Measurements from ENCODE around the gene MROH7.
A peak's percentile ranks its signal among the peaks of the same experiment; 100 is the strongest.

MROH7 gene

DNA sequence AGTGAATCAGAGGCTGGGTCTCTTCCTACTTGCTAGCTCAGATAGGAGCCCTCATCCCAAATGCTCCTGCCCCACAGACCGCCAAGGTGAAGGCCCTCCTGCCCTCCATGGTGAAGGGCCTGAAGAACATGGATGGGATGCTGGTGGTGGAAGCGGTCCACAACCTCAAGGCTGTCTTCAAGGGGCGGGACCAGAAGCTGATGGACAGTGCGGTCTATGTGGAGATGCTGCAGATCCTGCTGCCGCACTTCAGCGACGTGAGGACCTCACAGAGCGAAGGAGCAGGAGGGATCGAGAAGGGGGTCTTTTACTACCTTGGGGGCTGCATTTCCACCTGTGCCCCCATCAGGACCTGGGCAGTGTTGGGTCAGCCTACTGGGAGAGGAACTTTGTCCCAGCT, 59.5 kb downstream of the MROH7 start:
- no peak for DNase-seq

DNA sequence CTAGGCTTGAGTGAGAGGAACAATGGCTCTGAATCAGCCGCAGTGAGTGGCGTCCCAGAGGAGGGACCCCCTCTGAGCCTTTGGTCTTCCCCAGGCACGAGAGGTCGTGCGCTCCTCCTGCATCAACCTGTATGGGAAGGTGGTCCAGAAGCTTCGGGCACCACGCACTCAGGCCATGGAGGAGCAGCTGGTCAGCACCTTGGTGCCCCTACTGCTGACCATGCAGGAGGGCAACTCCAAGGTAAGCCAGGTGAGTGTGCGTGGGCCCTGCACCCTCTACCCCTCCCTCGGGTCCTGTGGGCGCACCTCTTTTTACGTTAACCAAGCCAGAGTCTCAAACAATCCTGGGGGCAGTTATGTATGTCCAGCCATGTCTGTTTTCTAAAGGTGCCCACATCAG, 60.4 kb downstream of the MROH7 start:
- no peak for DNase-seq

DNA sequence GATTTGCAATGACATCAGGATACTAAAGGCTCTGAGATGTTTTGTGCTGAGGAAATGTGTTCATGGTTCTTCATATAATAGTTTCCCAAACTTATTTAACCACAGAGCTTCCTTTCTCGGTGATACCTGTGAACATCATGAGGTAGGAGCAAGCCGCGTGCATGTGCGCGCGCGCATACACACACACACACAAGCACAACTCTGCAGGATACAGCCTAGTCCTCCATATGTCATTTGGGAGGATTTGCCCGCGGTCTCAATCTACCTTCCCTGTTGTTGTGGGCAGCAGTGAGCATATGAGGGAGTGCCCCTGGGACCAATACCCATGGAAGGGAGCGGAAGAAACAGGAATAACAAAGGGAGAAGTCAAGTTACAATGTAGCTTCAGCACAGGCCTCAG, 61.9 kb downstream of the MROH7 start:
- no peak for DNase-seq

DNA sequence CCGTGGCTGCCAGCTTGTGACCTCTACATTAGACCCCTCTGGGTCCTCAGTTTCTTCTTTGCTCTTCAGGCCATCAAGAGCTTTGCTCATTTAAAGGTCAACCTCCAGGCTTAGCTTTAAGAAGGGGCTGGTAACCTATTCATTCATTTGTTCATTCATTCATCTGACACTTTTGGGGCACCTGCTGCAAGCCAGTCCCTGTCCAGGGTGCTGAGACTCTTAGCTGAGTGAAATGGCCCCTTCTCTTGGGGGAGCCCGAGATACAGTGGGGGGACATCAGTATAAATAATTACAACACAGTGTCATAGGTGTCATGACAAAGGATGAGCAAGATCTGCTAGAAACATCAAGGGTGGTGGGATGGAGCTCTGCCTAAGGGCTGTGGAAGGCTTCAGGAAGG, 63.6 kb downstream of the MROH7 start:
- no peak for DNase-seq

DNA sequence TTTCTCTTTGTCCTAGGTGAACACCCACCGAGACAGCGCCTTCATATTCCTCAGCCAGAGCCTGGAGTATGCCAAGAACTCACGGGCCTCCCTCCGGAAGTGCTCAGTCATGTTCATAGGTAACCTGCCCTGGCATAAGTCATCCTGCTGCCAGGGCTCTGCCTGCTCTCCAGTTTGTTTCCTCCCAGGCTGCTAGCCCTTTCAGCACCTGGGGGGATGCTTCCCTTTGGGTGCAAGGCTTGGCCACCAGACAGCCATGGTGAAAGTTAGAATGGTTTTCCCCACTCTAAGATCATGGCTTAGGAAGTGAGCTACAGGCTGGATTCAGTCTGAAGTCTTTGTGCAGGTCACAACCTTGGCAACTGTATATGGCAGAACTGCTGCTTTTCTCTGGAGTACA, 64.8 kb downstream of the MROH7 start:
- no peak for DNase-seq

DNA sequence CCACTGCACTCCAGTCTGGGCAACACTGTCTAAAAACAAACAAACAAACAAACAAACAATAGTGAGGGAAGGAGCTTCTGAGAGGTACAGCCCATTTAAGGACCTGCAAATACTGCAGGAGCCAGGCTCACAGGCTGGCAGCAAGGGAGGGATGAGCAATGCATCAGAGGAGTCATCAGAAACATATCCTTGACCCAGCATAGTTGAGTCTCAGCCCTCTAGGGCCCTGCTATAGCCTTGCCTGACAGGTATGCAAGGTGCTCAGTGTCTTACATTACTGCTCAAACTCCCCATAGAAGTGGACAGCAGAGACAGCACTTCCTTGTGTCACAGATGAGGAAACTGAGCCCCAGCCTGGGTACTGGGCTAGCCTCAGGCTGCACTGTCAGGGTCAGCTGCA, 66.8 kb downstream of the MROH7 start:
- no peak for DNase-seq

DNA sequence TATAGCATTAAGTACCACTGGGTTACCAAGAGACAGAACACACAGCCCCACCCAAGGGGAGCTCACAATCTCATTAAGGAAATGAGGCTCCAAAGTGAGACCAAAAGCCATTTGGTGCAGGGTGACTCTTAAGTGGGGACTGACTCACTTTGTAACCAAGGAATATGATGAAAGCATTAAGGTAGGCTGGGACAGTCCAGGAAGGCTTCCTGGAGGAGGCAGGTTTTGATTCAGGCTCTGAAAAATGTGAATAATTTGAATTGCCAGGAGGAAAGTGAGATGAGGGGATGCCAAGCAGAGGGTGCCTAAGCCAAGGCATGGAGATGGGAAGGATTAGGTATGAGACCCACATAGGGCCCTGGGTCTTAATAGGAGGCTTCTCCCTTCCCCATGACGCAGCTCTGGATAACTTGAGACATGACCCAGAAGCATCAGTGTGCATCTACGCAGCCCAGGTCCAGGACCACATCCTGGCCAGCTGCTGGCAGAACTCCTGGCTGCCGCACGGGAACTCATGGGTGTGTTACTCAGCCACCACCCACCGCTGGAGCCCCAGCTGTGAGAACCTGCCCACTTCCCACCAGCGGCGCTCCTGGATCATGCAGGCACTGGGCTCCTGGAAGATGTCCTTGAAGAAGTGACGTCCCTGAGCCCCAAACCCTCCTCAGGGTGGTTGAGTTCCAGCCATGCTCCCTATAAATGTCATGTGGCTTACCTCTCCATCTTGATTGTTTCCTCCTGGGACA, 68.1 kb downstream of the MROH7 start:
- no peak for DNase-seq

DNA sequence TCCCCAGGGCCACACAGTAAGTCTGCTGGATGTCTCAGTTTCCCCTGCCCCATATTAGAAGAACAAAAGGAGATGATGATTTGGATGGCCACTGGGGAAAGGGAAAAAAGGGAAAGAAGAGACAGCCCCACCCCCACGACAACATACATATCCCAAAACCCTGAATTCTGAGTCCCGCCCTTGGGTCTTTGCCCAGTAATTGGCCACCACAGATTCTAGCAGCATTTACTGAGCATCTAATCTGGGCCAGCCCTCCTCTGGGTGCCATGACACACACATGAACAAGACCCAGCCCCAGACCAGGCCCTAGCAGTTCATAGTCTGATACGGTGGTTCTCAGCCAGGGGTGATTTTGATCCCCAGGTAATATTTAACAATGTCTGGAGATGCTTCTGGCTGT, 68.8 kb downstream of the MROH7 start:
- DNase-seq: no peak

DNA sequence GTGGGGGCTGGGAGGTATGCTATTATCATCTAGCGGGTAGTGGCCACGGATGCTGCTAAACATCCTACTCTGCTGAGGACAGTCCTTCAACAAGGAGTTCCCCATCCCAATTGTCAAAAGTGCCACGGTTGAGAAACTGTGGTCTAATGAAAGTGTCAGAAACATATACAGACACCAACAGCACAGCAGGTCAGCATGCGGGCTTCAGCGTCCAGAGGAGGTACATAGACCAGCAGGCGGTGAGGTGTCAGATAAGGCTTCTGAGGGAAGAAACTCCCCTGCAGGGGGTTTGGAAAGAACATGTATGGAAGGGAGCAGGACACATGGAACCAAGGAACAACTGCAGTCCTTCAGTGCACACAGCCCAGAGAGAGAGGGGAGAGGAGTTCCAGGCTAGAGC, 69.3 kb downstream of the MROH7 start:
- no peak for DNase-seq

DNA sequence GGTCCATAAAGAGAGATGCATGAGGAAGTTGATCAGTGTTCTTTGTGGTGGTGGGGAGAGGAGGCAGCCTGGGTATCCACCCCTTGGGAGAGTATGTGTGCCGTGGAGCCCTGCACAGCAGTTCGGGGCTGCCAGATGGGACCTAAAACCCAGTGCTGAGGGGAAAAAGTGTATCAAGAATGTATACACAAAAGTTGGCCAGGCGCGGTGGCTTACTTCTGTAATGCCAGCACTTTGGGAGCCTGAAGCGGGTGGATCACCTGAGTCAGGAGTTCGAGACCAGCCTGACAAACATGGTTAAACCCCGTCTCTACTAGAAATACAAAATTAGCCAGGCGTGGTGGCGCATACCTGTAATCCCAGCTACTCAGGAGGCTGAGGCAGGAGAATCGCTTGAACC, 70.0 kb downstream of the MROH7 start:
- no peak for DNase-seq

DNA sequence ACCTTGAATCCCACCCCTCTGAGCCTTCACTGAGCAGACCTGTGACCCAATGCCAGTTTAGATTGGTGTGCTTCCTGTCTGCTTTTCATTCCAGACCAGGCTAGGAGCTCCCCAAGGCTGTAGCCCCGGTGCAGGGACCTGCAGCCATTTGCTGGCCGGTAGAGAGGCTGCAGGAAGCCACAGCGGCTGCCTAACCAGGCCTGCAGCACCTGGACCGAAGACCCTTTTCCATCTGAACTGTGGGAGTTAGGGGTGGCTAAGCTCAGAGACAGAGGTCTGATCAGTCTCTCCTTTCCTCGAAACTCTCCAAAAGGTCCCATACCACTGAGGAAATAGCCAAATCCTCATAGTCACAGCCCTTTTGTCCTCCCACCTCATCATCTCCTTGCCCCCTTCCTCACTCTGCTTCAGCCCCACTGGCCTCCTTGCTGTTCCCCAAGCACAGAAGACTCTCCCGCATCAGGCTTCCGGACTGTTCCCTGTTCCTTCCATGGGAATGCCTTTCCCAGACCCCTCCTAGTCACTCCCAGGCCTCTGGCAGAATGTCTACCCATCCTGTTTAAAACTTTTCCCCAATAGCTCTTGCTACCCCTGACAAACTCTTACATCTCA, 73.4 kb downstream of the MROH7 start:
- DNase-seq: no peak

DNA sequence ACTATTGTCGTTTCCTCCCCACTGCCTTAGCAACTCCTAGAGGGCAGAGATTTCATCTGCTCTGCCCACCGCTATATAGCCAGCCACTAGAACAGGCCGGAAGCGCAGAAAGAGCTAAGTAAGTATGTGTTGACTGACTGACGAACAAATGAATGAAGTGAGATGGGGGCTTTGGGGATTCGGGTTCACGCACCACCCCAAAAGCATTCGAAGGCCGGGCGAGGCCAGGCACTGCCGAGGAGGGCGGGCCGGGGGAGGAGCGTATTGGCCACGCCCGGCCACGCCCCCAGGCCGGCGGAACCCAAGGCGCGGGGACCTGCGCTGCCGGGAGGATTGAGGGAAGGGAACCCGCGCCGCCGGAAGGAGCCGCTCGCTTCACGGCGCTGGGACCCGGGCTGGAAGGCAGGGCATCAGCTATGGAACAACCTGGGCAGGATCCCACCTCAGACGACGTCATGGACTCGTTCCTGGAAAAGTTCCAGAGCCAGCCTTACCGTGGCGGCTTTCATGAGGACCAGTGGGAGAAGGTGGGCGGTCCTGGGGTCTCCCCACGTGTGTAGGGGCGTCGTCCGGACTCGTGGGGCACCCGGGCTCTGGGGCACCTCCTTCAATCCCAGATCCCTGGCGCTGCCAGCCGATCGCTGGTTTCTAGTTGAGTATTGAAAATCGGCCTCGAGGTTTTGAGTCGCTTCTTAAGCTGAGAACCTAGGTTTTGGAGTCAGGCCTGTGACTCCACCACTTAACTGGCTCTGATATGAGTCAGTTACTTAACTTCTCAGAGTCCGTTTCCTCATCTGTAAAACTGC, 74.1 kb downstream of the MROH7 start, which contains the start of gene TTC4:
Gene TTC4 (plus strand): TSS at position 369 of the 806 bp plus-strand sequence. CDS start 48 bp downstream, at position 417.
- peak; percentile 21 for DNase-seq

DNA sequence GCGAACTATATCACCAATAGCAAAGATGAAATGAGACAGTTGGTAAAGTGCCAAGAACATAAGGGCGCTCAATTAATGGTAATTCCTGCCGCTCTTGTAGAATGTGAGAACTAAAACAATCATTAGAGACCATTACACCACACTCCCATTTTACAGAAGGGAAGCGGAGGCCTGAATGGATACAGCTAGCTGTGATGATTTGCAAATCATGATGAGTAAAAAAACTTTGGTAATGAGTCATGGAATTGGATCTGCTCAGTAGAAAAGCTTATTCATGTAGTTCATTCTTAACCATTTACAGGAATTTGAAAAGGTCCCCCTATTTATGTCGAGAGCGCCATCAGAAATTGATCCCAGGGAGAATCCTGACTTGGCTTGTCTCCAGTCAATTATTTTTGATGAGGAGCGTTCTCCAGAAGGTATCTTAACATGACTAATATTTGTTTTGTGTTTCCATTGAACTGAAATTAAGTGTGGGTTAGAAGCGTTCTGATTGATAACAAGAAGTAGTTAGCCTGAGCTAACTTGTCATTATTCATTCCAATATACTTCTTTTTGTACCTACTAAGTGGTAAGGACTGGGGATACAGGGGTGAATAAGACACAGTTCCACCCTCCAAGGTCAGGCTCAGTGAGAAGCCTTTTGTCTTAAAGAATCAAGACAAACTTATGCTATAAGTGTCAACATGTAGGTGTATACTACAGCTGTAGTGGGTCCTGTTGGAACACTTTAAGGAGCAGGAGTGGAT, 74.9 kb downstream of the MROH7 start:
- no peak for DNase-seq

DNA sequence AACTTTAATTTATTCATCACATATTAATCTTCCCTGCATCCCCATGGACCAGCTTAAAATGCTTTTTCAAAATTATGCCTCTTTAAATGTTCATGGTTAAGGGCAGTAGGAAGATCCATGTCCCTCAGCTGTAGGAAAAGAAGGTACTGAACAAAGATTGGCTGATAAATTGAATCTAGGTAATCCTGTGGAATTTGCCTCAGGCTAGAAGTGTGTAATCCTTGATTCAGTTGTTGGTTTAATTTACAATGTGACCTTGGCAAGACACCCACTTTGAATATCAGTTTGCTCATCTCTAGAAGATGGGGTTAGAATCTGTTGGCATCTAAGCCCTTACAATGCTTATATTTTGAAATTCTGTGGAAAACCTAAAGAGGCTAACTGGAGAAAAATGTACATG, 80.1 kb downstream of the MROH7 start:
- no peak for DNase-seq

DNA sequence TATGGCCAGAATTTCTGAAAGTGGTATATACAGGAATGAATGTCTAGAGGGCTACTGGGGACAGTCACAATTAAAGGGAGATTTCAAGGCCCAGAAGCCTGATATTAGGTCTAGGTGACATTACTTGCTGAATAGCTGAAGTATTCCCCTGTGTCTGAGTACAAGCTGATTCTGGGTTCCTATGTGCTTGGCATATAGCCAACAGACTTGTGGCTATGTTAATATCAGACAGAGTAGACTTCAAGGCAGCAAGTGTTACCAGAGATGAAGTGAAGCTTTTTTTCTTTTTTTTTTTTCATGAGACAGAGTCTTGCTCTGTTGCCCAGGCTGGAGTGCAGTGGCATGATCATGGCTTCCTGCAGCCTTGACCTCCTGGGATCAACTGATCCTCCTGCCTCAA, 82.4 kb downstream of the MROH7 start:
- DNase-seq: no peak

DNA sequence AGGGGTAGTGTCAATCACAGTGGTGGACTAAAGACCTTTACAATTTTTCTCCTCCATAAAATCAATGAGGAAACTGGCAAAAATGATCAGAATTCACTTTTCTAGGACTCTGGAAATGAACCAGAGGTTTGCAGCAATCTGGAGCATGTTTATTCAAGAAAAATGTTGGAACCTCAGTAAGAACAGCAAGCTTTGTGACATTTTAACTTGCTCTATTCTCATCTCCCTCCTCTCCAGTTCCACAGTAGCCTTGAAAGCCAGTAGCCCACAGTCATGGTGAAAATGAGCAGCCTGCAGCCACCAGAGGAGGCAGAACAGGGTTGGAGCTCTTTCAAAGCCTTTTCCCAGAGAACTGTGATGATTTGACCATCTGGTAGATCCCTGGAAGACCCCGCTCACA, 83.2 kb downstream of the MROH7 start:
- no peak for DNase-seq

DNA sequence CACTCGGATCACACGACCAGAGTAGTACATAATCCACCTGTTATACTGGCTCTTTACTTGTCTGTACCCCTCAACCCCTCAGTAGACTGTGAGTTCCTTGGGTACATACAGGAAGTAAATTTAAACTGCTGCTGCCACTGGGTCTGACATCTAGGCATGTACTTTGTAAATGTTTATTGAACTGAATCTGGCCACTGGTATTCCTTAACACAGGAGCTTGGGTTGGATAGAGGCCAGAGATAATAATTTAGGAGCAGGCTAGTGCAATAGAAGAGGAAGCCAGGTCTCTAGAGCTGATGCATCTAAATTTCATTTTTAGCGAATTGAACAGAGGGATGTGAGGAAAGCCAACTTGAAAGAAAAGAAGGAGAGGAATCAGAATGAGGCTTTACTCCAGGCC, 86.4 kb downstream of the MROH7 start:
- DNase-seq: no peak

DNA sequence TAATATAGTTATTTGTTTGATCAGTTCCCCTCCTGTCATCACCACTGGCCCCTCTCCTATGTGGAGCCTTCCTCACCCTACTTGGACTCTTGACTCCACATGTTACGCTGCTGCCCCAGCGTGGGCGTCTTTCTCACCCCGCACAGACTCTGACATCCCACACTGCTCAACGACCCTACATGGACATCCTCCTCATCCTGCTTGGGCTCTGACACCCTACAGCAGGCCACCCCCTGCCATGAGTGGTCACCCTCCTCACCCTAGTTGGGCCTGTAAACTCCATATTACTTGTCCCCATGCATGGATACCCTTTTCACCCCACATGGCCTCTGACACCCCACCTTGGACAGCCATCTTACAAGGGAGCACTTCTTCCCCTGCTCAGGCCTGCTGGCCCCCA, 95.1 kb downstream of the MROH7 start:
- no peak for DNase-seq

DNA sequence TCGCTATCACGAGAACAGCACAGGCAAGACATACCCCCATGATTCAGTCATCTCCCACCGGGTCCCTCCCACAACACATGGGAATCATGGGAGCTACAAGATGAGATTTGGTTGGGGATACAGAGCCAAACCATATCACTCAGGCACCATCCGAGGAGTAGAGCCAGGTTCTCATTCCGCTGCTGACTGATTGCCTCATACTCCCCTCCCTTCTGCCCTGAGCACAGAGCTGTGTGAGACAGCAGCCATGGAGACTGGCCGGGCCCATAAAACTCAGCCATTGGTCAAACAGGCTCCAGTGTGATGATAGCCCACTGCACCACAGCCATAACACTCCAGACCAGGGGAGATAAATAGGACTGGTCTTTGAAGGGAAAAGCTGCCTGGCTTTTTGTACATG, 96.7 kb downstream of the MROH7 start:
- no peak for DNase-seq

DNA sequence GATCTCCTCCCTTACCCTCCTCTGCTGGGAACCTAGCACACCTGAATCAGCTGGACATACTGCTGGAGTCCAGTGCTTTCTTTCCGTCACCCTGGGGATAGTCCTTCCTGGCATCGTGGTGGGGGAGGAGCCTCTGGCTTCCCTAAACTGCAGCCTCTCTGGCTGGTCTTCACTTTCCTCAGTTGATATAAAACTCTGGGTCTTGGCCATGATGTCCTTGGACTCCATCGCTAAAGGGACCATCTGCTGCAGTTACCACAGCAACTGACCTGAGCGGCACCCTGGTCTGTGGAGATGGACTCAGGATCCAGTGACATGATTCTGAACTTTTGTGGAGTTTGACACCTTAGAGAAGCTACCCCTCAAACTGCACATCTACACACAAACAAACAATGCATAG, 99.9 kb downstream of the MROH7 start:
- DNase-seq: no peak

DNA sequence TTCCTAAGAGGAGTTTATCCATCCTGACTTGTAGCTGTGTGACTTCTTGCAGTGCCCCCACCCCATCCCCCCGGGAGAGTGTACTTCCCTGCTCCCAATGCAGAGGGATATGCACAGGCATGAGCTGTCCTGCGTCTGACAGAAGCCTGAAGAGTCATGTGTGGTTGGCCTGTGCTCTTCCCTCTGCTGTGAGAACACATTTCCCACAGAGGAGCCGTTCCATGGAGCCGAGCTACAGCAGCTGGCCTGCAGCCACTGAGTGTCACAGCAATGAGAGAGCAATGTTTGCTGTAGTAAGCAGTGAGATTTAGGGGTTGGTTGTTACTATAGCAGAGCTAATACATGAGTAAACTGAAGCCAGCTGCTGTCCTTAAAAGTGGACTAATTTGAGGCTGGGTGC, 100.7 kb downstream of the MROH7 start:
- DNase-seq: no peak

DNA sequence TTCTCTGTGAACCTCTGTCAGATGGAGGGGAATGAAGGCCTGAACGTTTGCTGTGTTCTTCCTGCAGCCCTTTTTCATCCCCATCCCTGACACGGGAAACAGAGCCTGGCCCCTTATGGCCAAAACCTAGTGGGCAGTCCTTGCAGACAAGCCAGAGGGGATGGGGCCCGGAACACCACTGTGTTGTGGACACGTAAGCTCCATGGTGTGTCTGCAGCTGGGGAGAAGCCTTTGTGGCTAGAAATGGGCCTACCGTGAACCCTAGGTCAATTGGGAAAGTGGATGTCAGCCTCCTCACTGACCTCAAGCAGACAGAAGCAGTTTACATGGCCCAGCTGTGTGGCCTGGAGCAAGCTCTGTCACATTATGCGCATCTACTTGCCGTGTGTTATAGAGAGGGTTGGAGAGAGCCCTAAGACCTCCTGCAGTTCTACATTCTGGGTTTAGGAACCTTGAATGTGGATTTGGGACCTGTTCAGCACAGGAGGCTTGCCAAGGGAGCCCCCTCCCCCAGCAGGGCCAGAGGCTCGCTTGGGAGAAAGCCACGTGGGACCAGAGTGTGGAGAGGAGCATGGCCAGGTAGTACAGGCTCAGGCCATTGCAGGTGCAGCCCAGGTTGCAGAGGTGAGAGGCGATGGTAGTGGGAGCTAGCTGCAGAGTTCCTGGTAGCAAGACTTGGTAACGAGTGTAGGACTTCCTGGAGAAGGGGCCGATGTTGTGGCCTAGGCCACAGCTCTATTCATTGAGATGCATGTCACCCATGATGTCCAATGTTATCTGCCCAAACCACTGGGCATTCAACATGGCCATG, 102.0 kb downstream of the MROH7 start:
- no peak for DNase-seq

DNA sequence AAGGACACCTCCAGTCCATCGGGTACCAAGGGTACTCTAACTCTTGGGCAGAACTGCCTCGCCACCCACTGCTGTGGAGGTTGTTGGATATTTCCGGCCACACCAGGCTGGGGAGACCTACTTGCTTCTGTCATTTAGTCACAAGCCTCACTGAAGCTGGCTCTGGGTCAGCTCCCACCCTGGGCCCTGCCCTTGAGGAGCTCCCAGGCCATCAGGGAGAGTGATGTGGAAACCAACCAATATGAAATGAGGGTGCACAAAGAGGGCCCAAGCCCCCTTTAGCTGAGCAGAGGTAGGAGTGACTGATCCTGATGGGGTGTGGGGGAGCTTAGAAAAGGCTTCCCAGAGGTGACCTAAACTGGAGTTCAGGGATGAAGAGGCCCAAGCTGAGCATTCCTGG, 103.1 kb downstream of the MROH7 start:
- no peak for DNase-seq

All from GF-D8 (cell line).